Ishikawa (cell line): ENCODE measurements around the gene EPC2.

Experiments
- EGR1 ChIP-seq: IDR thresholded peaks from 2 replicates; pipeline ENCODE4 v1.6.1; 2012
- FOXM1 ChIP-seq: IDR thresholded peaks from 2 replicates; pipeline ENCODE4 v1.6.1; 2012; ENCODE audit warnings: low read depth, borderline replicate concordance
- MAX ChIP-seq: IDR thresholded peaks from 2 replicates; pipeline ENCODE4 v1.6.1; 2012
- YY1 ChIP-seq: IDR thresholded peaks from 2 replicates; pipeline ENCODE4 v1.6.1; 2012; ENCODE audit warnings: low read depth

- TF ChIP-seq MAX (no peak), FOXM1 (no peak), YY1 (no peak), EGR1 (no peak)
Measured at GRCh38 chr2:148654435-148654834, 9.9 kb downstream of the EPC2 start.
